ENCODE data around the gene SLC6A13.

The SLC6A13 gene

GRCh38 chr12:195156-195555 lies 67.5 kb downstream of the SLC6A13 start:
- POLR2A ChIA-PET (ENCODE audit: low non-redundant PET), result no interaction called here
- no peak overlapping the region for H3K27ac ChIP-seq
- TF ChIP-seq, protein P1, sequence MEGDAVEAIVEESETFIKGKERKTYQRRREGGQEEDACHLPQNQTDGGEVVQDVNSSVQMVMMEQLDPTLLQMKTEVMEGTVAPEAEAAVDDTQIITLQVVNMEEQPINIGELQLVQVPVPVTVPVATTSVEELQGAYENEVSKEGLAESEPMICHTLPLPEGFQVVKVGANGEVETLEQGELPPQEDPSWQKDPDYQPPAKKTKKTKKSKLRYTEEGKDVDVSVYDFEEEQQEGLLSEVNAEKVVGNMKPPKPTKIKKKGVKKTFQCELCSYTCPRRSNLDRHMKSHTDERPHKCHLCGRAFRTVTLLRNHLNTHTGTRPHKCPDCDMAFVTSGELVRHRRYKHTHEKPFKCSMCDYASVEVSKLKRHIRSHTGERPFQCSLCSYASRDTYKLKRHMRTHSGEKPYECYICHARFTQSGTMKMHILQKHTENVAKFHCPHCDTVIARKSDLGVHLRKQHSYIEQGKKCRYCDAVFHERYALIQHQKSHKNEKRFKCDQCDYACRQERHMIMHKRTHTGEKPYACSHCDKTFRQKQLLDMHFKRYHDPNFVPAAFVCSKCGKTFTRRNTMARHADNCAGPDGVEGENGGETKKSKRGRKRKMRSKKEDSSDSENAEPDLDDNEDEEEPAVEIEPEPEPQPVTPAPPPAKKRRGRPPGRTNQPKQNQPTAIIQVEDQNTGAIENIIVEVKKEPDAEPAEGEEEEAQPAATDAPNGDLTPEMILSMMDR (conservative IDR thresholded peaks at IDR 0.05; ENCODE audit: low read depth), result no peak
- no peak for DNase-seq (ENCODE audit: low spot score)
- CTCF ChIA-PET, result interaction anchor here (0.6 kb wide), 1 partner anchor 24 kb away, joined by 3 read pairs; no protein-coding TSS in a partner anchor

- DNase-seq (ENCODE audit: low spot score), result no peak
- TF ChIP-seq, protein P1 (conservative IDR thresholded peaks at IDR 0.05; ENCODE audit: low read depth), result no peak
- CTCF ChIA-PET, result no interaction called here
- no peak overlapping the region for H3K27ac ChIP-seq
- POLR2A ChIA-PET (ENCODE audit: low non-redundant PET), result no interaction called here
Measured at GRCh38 chr12:194276-194675, 68.4 kb downstream of the SLC6A13 start.

DNA sequence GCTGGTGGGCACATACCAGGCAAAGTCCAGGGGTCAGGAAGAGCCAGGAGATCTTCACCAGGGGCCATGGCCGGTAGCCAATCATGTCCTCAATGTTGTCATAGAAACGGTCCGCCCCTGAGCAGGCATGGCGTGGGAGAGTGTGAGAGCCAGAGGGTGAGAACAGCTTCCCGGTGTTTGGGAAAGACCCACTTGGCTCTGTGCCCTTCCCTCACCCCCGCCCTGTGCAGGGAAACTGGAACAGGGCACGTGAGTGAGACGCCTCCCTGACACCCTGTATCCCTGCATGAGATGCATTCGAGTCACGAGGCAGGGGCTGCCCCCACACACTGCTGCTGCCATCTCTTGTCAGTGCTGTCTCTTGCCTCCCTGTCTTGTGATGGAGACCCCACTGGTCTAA lies 69.4 kb downstream of the SLC6A13 start:
- ChIA-PET POLR2A (ENCODE audit: low non-redundant PET) (no interaction called here), CTCF (no interaction called here)
- TF ChIP-seq, protein P1 (conservative IDR thresholded peaks at IDR 0.05; ENCODE audit: low read depth), result no peak
- H3K27ac ChIP-seq, result no peak overlapping the region
- DNase-seq (ENCODE audit: low spot score), result no peak

- DNase-seq (ENCODE audit: low spot score), result no peak
- TF ChIP-seq, protein P1 (conservative IDR thresholded peaks at IDR 0.05; ENCODE audit: low read depth), result no peak
- H3K27ac ChIP-seq, result no peak overlapping the region
- ChIA-PET CTCF (no interaction called here), POLR2A (ENCODE audit: low non-redundant PET) (no interaction called here)
Measured at GRCh38 chr12:191541-191940, 71.1 kb downstream of the SLC6A13 start.

DNA sequence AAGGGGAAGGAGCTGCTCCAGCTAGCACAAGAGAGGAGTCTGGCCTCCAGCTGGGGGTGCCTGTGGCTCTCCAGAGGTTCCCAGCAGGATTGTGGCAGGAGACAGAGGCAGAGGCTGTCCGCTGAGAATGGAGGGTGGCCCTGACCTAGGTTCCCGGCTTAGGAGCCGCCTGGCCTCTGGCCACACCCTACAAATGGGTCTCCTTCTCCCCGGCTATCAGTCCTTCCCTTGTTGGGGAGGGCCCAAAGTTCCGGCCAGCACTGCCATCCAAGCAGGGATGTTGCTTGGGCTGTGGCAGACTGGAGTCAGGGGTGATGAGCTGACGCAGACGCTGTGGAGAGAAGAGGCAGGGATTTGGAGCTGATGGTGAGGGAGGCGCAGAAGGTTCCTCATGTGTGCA lies 71.8 kb downstream of the SLC6A13 start:
- ChIA-PET CTCF (interaction anchor here (0.6 to 0.7 kb wide), 2 partner anchors 77 to 106 kb away, joined by 3 to 6 read pairs; no protein-coding TSS in a partner anchor), POLR2A (ENCODE audit: low non-redundant PET) (no interaction called here)
- no peak for DNase-seq (ENCODE audit: low spot score)
- no peak overlapping the region for H3K27ac ChIP-seq
- TF ChIP-seq, protein P1 (conservative IDR thresholded peaks at IDR 0.05; ENCODE audit: low read depth), result no peak

GRCh38 chr12:189622-189962 lies 73.0 kb downstream of the SLC6A13 start:
- no peak overlapping the region for H3K27ac ChIP-seq
- CTCF ChIA-PET, result interaction anchor here (0.5 to 1.9 kb wide), 4 partner anchors 14 to 404 kb away, joined by 3 to 6 read pairs (median 4); no protein-coding TSS in a partner anchor
- POLR2A ChIA-PET (ENCODE audit: low non-redundant PET), result no interaction called here
- TF ChIP-seq, protein P1 (conservative IDR thresholded peaks at IDR 0.05; ENCODE audit: low read depth), result no peak
- DNase-seq (ENCODE audit: low spot score), result no peak
